Activated CD4-positive, alpha-beta memory T cell treated with anti-CD3 and anti-CD28 coated beads, Interleukin-2, amount 10 ng/mL, durations not matched to agents 7 days and 5 days (primary cell): Measurements from ENCODE around the gene SUMO4. TPM values are rescaled to one million over a fixed set of nuclear protein-coding genes. Genes with fewer than 3 reads are reported as not detected.
"Not testable (repeated sequence)": the region's sequence is repeated elsewhere in the genome, so short reads cannot be mapped to it uniquely, and the experiment has no call there.

Experiments
- CTCF ChIA-PET: fragments of 350-600 bp; sonication (Branson Sonifier 250); formaldehyde crosslinking; loops from one replicate; lab custom pipeline; 2021; ENCODE audit warnings: antibody characterized with exemption, inconsistent platforms; lab: Charles Lee
- POLR2A ChIA-PET: fragments of 350-600 bp; sonication (Branson Sonifier 250); formaldehyde crosslinking; loops from one replicate; lab custom pipeline; 2021; ENCODE audit warnings: antibody characterized with exemption; lab: Charles Lee
- DNase-seq: peaks from one replicate; pipeline ENCODE4 v3.0.0-alpha.2; 2020
- H3K27ac Mint-ChIP-seq: one replicate; pipeline ENCODE4 v1.8.0; 2021; ENCODE audit warnings: mild to moderate bottlenecking, mixed read lengths
- H3K27me3 Mint-ChIP-seq: one replicate; pipeline ENCODE4 v1.8.0; 2021; ENCODE audit warnings: mixed read lengths
- H3K36me3 Mint-ChIP-seq: one replicate; pipeline ENCODE4 v1.8.0; 2021; ENCODE audit warnings: low read depth, mixed read lengths
- H3K4me1 Mint-ChIP-seq: one replicate; pipeline ENCODE4 v1.8.0; 2021; ENCODE audit warnings: mixed read lengths
- H3K4me3 Mint-ChIP-seq: one replicate; pipeline ENCODE4 v1.8.0; 2021; ENCODE audit warnings: mild to moderate bottlenecking, mixed read lengths
- H3K9me3 Mint-ChIP-seq: one replicate; pipeline ENCODE4 v1.8.0; 2021; ENCODE audit warnings: mixed read lengths
- total RNA-seq, 2 experiments: library from RNA; stranded (reverse); gene quantifications; one replicate each; pipeline ENCODE4 v1.2.3, GENCODE V29; 2021

SUMO4 gene
- total RNA-seq, 2 experiments from 2014 or later = 8.1 to 8.5 TPM

DNA sequence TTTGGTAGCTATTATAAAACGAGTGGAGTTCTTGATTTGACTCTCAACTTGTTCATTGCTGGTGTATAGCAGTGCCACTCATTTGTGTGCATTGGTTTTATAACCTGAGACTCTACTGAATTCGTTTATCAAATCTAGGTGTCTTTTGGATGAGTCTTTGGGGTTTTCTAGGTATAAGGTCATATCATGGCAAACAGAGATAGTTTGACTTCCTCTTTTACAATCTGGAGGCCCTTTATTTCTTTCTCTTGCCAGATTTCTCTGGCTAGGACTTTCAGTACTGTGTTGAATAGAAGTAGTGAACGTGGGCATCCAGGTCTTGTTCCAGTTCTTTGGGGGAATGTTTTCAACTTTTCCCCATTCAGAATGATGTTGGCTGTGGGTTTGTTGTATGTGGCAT is 38.8 kb downstream of the SUMO4 start:
- Mint-ChIP-seq H3K27ac (no peak overlapping the region), H3K9me3 (no peaks in the 10 kb centered on the region), H3K36me3 (no peaks in the 10 kb centered on the region), H3K4me3 (no peak overlapping the region), H3K27me3 (no peaks in the 10 kb centered on the region), H3K4me1 (peaks cover 24% of the 10 kb centered on the region)
- ChIA-PET POLR2A (no interaction called here), CTCF (no interaction called here)
- DNase-seq = no peak

DNA sequence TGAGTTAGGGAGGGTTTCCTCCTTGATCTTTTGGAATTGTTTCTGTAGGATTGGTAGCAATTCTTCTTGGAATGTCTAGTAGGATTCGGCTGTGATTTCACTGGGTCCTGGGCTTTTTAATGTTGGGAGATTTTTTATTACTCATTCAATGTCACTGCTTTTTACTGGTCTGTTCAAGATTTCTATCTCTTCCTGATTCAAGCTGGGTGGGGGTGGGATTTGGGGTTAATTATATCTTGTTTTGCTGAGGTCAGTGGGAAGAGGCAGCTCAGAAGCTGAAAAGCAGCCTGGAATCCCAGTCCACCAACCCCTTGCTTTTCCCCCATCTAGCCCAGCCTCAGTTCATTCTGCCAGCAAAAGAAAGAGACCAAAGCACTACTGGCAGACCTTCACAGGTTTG is 39.6 kb downstream of the SUMO4 start:
- no peaks in the 10 kb centered on the region for H3K27me3 Mint-ChIP-seq
- ChIA-PET CTCF (interaction anchor here (1.2 to 1.3 kb wide), 2 partner anchors 8 to 363 kb away, joined by 3 to 6 read pairs; no protein-coding TSS in a partner anchor), POLR2A (no interaction called here)
- peaks cover 26% of the 10 kb centered on the region for H3K4me1 Mint-ChIP-seq
- H3K36me3 Mint-ChIP-seq = peaks cover 2% of the 10 kb centered on the region
- no peak for DNase-seq
- H3K27ac Mint-ChIP-seq = no peak overlapping the region
- H3K9me3 Mint-ChIP-seq = peaks cover 1% of the 10 kb centered on the region
- H3K4me3 Mint-ChIP-seq = no peak overlapping the region

DNA sequence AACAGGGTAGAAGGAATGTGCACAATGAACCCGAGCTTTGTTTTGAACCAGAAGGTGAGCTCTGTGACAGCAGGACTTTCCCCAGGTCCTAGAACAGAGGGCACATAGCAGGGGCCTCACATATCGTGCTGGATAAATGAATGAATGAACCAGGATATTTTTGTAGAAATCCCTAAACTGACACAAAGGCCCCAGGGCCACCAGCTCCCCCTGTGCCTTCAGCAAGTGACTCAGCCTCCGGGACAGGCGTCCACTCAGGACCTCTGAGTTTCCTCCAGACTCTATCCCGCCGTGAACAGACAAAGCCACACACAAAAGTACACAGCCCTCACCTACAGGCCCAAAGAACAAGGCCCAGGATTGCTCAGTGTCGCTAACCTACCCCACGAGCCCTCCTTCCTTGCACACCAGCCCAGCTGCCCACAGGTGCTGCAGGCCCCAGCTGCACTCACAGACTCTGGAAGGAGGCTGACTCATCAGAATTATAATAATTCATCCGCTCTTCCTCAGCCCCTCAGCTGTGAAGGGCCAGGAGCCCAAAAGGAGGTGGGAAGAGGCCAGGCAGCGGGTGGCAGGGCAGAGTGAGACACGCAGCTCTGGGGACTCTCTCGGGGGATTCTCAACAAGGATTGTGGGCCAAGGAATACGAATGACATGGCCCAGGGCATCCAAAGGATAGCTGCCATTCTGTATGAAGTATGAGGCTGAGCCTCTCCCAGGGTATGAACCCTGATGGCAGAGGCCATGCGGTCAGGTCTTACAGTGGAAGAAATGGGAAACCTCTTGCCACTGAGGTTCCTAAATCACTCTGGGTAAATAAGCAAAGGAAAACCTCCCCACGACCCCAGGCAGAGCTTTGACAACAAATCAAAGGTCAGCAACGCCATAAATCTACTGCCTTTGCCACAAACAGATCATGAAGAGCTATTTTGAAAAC is 40.9 kb downstream of the SUMO4 start:
- peaks cover 3% of the 10 kb centered on the region for H3K9me3 Mint-ChIP-seq
- POLR2A ChIA-PET = no interaction called here
- CTCF ChIA-PET = interaction anchor here (0.5 to 1.8 kb wide), 5 partner anchors 9 to 385 kb away, joined by 3 to 7 read pairs (median 3); no protein-coding TSS in a partner anchor
- no peak overlapping the region for H3K4me3 Mint-ChIP-seq
- H3K27me3 Mint-ChIP-seq = no peaks in the 10 kb centered on the region
- peaks cover 2% of the 10 kb centered on the region for H3K36me3 Mint-ChIP-seq
- DNase-seq = no peak
- peaks cover 37% of the 10 kb centered on the region for H3K4me1 Mint-ChIP-seq
- H3K27ac Mint-ChIP-seq = no peak overlapping the region

DNA sequence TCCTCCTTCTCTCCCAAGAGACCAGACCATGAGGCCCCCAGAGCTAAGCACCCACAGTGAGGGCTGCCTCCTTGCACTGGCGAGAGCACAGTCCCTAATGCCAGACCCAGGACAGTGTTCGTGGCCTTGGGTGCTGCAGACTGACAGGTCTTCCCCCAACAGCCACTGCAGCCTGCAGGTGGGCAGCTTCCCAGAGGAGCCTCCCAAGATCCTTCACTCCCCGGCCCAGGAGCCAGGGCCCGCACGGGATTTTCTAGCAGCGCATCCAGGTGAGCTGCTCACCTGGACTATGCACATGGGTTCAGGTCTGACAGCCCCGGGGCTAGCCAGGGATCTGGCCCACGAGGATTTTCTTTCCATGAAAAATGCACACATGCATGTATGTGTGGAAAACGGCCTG is 41.7 kb downstream of the SUMO4 start:
- H3K27me3 Mint-ChIP-seq = no peaks in the 10 kb centered on the region
- peaks cover 2% of the 10 kb centered on the region for H3K36me3 Mint-ChIP-seq
- ChIA-PET CTCF (interaction anchor here (1.6 to 1.8 kb wide), 2 partner anchors 10 to 75 kb away, joined by 3 to 7 read pairs; no protein-coding TSS in a partner anchor), POLR2A (no interaction called here)
- DNase-seq = no peak
- peaks cover 40% of the 10 kb centered on the region for H3K4me1 Mint-ChIP-seq
- H3K27ac Mint-ChIP-seq = no peak overlapping the region
- H3K4me3 Mint-ChIP-seq = no peak overlapping the region
- H3K9me3 Mint-ChIP-seq = peaks cover 3% of the 10 kb centered on the region

DNA sequence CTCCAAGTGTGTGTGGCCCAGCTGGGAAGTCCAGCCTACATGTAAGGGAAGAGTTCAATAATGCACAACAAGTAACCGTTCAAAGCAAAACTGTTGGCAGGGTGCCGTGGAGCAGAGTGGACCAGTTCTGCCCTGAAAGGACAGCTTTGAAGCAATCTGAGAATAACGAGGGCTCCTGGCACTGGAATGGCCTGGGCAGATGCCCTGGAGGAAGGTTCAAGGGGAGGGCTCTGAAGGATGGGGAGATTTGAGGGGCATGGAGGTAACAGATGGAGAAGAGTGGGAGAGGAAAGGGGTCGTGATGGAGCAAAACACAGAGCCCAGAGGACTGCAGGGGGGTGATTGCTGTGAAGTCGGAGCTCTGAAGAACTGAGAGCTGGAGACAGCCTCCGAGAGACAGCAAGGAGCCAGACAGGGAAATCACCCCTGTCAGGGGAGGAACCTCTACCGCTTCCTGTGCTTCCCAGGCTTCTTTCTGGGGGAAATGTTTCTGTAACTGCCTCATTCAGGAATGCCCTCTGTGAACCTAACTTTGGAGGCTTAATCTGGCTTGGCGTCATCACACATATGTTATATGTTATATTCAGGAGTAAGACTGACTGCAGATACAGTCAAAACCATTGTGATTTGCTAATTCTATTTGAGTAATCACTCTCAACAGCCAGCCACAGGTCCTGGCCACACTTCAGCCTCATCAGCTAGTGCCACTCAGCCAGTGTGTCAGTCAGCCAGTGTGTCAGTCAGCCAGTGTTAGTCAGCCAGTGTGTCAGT is 43.5 kb downstream of the SUMO4 start:
- H3K4me1 Mint-ChIP-seq = peaks cover 29% of the 10 kb centered on the region
- POLR2A ChIA-PET = no interaction called here
- DNase-seq = no peak
- no peak overlapping the region for H3K27ac Mint-ChIP-seq
- no peak overlapping the region for H3K4me3 Mint-ChIP-seq
- CTCF ChIA-PET = interaction anchor here (2.5 kb wide), 1 partner anchor 72 kb away, joined by 7 read pairs; no protein-coding TSS in a partner anchor
- H3K9me3 Mint-ChIP-seq = peaks cover 3% of the 10 kb centered on the region
- no peaks in the 10 kb centered on the region for H3K27me3 Mint-ChIP-seq
- peaks cover 9% of the 10 kb centered on the region for H3K36me3 Mint-ChIP-seq

DNA sequence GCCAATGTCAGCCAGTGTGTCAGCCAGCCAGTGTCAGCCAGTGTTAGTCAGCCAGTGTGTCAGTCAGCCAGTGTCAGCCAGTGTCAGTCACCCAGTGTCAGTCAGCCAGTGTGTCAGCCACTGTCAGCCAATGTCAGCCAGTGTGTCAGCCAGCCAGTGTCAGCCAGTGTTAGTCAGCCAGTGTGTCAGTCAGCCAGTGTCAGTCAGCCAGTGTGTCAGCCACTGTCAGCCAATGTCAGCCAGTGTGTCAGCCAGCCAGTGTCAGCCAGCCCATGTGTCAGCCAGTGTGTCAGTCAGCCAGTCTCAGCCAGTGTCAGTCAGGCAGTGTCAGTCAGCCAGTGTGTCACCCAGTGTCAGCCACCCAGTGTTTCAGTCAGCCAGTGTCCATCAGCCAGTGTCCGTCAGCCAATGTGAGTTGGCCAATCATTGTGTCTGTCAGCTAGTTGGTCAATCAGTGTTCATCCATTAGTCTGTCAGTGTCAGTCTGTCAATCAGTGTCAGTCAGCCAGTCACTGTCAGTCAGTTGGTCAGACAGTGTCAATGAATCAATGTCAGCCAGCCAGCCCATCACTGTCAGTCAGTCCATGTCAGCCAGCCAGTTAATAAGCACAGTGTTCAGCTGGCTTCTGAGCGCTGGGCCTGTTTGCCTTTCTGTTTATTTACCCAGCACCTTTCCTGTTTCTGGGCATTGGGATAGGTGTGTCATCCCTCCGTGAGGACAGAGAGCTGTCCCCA is 44.5 kb downstream of the SUMO4 start:
- not testable (repeated sequence) for H3K27ac Mint-ChIP-seq
- Mint-ChIP-seq H3K36me3 (peaks cover 16% of the 10 kb centered on the region), H3K4me1 (peaks cover 20% of the 10 kb centered on the region)

DNA sequence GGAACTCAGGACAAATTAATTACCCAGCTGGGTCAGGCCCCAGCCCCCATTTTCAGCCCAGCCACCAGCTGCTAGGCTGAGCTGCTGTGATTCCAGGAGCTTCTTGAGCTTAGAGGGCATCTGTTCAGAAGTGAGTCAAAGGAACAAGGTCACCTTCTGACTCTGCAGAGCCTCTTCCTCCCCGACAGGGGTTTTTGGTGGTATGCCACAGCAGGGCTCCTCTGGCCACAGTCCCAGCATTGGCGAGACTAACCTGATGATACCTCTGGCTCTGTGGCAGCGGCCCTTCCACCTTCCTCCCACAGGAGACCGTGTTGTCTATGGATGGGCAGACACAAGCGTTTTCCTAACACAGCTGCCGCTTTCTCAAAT is 45.0 kb downstream of the SUMO4 start:
- peaks cover 16% of the 10 kb centered on the region for H3K4me1 Mint-ChIP-seq
- H3K4me3 Mint-ChIP-seq = no peak overlapping the region
- POLR2A ChIA-PET = no interaction called here
- H3K36me3 Mint-ChIP-seq = peaks cover 22% of the 10 kb centered on the region
- no peak for DNase-seq
- CTCF ChIA-PET = interaction anchor here (1.6 to 2.5 kb wide), 4 partner anchors 13 to 72 kb away, joined by 6 to 7 read pairs (median 6); partner anchors contain the start of gene ZC3H12D
- no peaks in the 10 kb centered on the region for H3K27me3 Mint-ChIP-seq
- H3K9me3 Mint-ChIP-seq = peaks cover 3% of the 10 kb centered on the region
- H3K27ac Mint-ChIP-seq = no peak overlapping the region

More for the DNA sequence above, 44.5 kb downstream of the SUMO4 start:
- DNase-seq, H3K9me3 Mint-ChIP-seq, H3K27me3 Mint-ChIP-seq, H3K4me3 Mint-ChIP-seq, POLR2A ChIA-PET: not testable (repeated sequence)
- CTCF ChIA-PET = interaction anchor here (1.6 to 2.5 kb wide), 4 partner anchors 12 to 73 kb away, joined by 6 to 7 read pairs (median 6); partner anchors contain the start of gene ZC3H12D

DNA sequence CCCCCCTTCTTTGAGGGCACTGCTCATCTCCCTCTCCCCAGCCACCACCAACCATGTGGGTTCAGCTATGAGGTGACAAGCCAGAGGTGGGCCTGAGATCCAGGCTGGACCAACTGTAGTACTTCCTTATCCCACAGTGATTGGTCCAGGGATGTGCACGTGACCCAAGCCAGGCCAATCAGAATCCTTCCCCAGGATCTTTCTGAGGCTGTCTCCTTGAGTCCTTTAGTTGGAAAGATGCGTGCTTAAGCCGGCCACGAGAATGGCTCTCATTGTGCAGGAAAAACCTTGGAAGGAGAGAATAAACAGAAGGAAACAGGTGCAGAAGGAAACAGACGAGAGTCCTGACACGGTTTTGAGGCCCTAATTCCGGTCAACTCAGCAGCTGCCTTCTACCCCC is 45.5 kb downstream of the SUMO4 start:
- Mint-ChIP-seq H3K4me3 (no peak overlapping the region), H3K27ac (no peak overlapping the region), H3K27me3 (no peaks in the 10 kb centered on the region), H3K4me1 (peaks cover 16% of the 10 kb centered on the region), H3K9me3 (peaks cover 3% of the 10 kb centered on the region), H3K36me3 (peaks cover 27% of the 10 kb centered on the region)
- DNase-seq = no peak
- ChIA-PET CTCF (interaction anchor here (1.6 to 2.5 kb wide), 4 partner anchors 13 to 72 kb away, joined by 6 to 7 read pairs (median 6); partner anchors contain the start of gene ZC3H12D), POLR2A (no interaction called here)

DNA sequence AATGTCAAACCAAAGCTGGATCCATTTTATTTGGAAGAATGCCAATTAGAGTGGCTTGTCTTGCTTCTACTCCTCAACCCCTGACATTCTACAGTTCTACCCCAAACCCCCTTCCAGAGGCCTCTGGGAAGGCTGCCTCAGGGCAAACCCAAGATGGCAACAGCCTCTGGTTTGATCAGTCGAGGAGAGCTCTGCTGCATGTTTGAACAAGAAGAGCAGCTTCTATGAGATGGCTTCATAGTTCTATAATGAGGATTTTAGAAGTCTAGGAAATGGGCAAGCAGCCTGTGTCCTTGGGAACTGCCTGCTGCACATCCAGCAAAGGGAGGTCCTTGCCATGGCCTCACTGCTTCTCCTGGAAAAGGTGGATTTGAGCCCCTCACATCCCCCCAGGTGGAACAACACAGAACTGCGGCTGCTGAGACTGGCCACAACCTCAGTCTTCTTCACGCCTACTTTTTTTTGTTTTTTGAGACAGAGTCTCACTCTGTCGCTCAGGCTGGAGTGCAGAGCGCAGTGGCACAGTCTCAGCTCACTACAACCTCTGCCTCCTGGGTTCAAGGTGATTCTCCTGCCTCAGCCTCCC is 46.8 kb downstream of the SUMO4 start:
- no peaks in the 10 kb centered on the region for H3K27me3 Mint-ChIP-seq
- peaks cover 16% of the 10 kb centered on the region for H3K4me1 Mint-ChIP-seq
- peaks cover 30% of the 10 kb centered on the region for H3K36me3 Mint-ChIP-seq
- peaks cover 3% of the 10 kb centered on the region for H3K9me3 Mint-ChIP-seq
- DNase-seq = no peak
- no peak overlapping the region for H3K27ac Mint-ChIP-seq
- ChIA-PET POLR2A (interaction anchor here (0.6 kb wide), 1 partner anchor 70 kb away, joined by 4 read pairs; no protein-coding TSS in a partner anchor), CTCF (interaction anchor here (1.0 to 4.2 kb wide), 2 partner anchors 15 to 20 kb away, joined by 3 to 11 read pairs; no protein-coding TSS in a partner anchor)
- no peak overlapping the region for H3K4me3 Mint-ChIP-seq

DNA sequence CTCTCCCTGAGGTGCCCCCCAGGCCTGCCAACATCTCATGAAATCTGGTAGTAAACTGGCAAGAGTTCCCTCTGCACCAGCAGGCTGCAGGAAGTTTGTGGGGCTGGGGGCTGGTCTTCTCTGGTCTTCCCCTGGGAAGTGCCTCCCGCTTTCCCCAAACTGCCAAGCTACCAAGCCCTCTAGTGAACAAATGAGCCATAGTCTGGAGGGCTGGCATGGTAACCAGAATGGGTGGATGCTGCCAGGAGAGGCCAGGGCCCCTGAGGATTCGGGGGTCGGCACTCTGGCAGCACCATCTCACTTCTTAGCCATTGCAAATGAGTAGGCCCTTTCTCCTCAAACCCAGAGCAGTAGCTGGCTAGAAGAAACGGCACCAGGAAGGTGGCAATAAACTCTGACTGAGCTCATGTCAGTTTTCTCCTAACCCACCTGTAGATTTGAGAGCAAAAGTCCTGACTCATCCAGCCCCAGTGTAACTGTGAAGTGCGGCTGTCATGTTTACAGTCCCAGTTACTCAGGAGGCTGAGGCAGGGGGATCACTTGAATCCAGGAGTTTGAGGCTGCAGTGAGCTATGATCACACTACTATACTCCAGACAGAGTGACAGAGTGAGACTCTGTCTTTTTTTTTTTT is 48.9 kb downstream of the SUMO4 start:
- DNase-seq = no peak
- POLR2A ChIA-PET = no interaction called here
- Mint-ChIP-seq H3K9me3 (peaks cover 3% of the 10 kb centered on the region), H3K36me3 (peaks cover 41% of the 10 kb centered on the region), H3K27me3 (no peaks in the 10 kb centered on the region), H3K4me1 (peaks cover 18% of the 10 kb centered on the region), H3K27ac (no peak overlapping the region), H3K4me3 (no peak overlapping the region)
- CTCF ChIA-PET = interaction anchor here (4.2 kb wide), 1 partner anchor 17 kb away, joined by 11 read pairs; no protein-coding TSS in a partner anchor

DNA sequence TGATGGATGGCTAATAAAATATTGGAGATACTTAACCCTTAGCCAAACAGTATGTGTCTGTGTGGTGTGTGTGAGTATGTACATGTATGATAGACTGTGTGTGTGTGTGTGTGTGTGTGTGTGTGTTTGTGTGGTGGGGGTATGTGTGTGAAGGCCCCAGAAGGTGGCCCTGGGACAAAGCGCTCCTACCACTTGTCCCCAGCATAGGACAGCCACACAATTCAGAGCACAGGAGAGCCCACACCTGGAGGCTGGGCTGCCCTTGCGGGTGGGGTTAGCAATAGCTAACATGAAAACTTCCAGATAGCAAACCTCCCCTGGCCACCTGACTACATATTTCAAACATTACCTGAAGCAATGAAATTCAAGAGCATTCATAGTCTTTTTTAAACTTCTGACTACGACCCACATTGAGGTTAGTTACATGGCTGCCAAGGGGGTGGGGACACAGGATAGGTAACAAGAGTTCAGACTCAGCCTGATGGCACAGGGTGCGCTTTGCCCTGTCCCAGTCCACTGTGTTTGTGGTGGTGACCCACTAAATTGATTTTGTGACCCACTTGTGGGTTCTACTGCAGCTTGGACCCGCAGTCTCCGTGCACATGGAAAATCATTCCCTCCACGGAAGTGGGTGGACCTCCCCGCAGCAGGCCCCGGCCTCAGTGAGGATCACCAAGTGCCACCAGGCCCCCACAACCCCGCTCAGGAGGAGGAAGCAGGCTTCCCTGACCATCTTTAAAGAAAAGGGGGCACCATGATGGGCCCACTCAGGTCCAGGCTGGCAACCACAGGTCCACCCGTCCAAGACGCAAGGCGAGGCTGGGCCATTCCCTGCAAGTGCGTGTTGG is 50.0 kb downstream of the SUMO4 start:
- Mint-ChIP-seq H3K27ac (no peak overlapping the region), H3K36me3 (peaks cover 42% of the 10 kb centered on the region), H3K4me3 (no peak overlapping the region), H3K9me3 (no peaks in the 10 kb centered on the region), H3K27me3 (no peaks in the 10 kb centered on the region), H3K4me1 (peaks cover 14% of the 10 kb centered on the region)
- ChIA-PET POLR2A (no interaction called here), CTCF (interaction anchor here (4.2 kb wide), 1 partner anchor 18 kb away, joined by 11 read pairs; no protein-coding TSS in a partner anchor)
- no peak for DNase-seq
